LNCAP (cell line): ENCODE data around the gene CEBPB.

Experiments used
- CTCF ChIP-seq: fragments of 450-650 bp; IDR thresholded peaks from 2 replicates; pipeline ENCODE4 v1.5.1; 2017; ENCODE audit warnings: mild to moderate bottlenecking

The CEBPB gene

GRCh38 chr20:50227506-50227905 lies 36.9 kb downstream of the CEBPB start:
- TF ChIP-seq CTCF: no peak

- no peak for TF ChIP-seq CTCF
Measured at GRCh38 chr20:50229156-50229607, 38.6 kb downstream of the CEBPB start.

- TF ChIP-seq CTCF: no peak
Measured at GRCh38 chr20:50230184-50230583, 39.6 kb downstream of the CEBPB start.

- no peak for TF ChIP-seq CTCF
Measured at GRCh38 chr20:50230871-50231560, 40.4 kb downstream of the CEBPB start.

GRCh38 chr20:50231854-50232253 lies 41.2 kb downstream of the CEBPB start:
- no peak for TF ChIP-seq CTCF

GRCh38 chr20:50232651-50233324 lies 42.2 kb downstream of the CEBPB start:
- no peak for TF ChIP-seq CTCF

- TF ChIP-seq CTCF: no peak
Measured at GRCh38 chr20:50233325-50234212, 42.9 kb downstream of the CEBPB start.
